Pancreas (tissue), 10 donors: Measurements from ENCODE around the gene ATP5F1D. TPM values are rescaled to one million over a fixed set of nuclear protein-coding genes. Genes with fewer than 3 reads are reported as not detected.

Source experiments
- ATAC-seq, 4 donors: fragments of 200-7000 bp; cut with Tn5 transposase; one replicate each; pipeline versions ENCODE4 v1.8.0 to v1.9.1; 2020; ENCODE audit warnings: mild to moderate bottlenecking in 4 of 4, moderate library complexity in 4 of 4
- DNase-seq, 6 donors: peaks; one replicate each; pipeline ENCODE4 v3.0.0-alpha.2; 2020
- FAIRE-seq: peaks from 2 replicates; lab custom pipeline; 2012; peaks lifted over from hg19 to GRCh38; lab: Jason Lieb, UNC
- H3K27ac ChIP-seq, 4 donors: fragments of 200-600 bp; sonication (generic); 1 replicate in 3 of 4; 2 replicates in 1 of 4; pipeline versions ENCODE4 v1.5.0 to v1.8.0; 2020
- H3K27me3 ChIP-seq, 4 donors: fragments of 200-600 bp; one replicate each; pipeline ENCODE4 v1.8.0; 2021
- H3K36me3 ChIP-seq, 3 donors: fragments of 200-600 bp; sonication (generic) in 1 of 3; one replicate each; pipeline versions ENCODE4 v1.5.0 to v1.8.0; 2020 to 2021
- H3K4me1 ChIP-seq, 3 donors: fragments of 200-600 bp; one replicate each; pipeline ENCODE4 v1.8.0; 2021
- H3K4me3 ChIP-seq, 4 donors: fragments of 200-600 bp; sonication (generic) in 2 of 4; one replicate each; pipeline versions ENCODE4 v1.5.0 to v1.8.0; 2020 to 2021
- H3K9me3 ChIP-seq, 4 donors: fragments of 200-600 bp; one replicate each; pipeline ENCODE4 v1.8.0; 2021
- WGBS, 2 donors: extraction: QIAGEN DNeasy Blood & Tissue Kit; methylation state at CpG; one replicate each; pipeline ENCODE4 v1.1.7; 2013; 5-methylcytosine and 5-hydroxymethylcytosine counted together
- intact Hi-C, 3 donors: fragments of 100-400 bp; cut with DNase I; formaldehyde crosslinking; loops; one replicate each; pipeline versions ENCODE4 v1.11.1 to v1.14.2; 2022
- polyA plus RNA-seq, 2 donors: library from polyadenylated mRNA; stranded (reverse); fragments of 200-250 nt; gene quantifications; one replicate each; pipeline ENCODE4 v1.2.3, GENCODE V29; 2013
- total RNA-seq, 6 donors: library from RNA; stranded (reverse); fragmentation: NEBNext Ultra II Directional in 4 of 6; extraction: Animal tissue kit (Norgen Biotek cat#: 25700) in 4 of 6; gene quantifications; one replicate each; pipeline versions ENCODE4 v1.2.1 to v1.2.4, GENCODE V29; 2021 to 2023
- TF ChIP-seq, protein P1 (sequence below), 4 donors: fragments of 200-600 bp; sonication (generic) in 3 of 4; IDR thresholded peaks; one replicate each; pipeline versions ENCODE4 v1.5.0 to v1.8.0; 2021; ENCODE audit warnings: antibody characterized with exemption in 4 of 4
- donor health status: healthy with polysubstance abuse.
- donor health status: DM: no; HTN: no; CAD: no; lungs with moderate emphysema.
- donor health status: DM: no; HTN: no; CAD: no.
- donor health status: control.
- donor health status: control.
- donor health status: Bipolar disorder and iron deficiency.
- donor health status: DM: yes; HTN: yes; CAD: no.
- donor health status: DM: no; HTN: no; CAD: no.
- donor health status: DM: no; HTN: no; CAD: no.
- donor health status: DM: yes; HTN: yes; CAD: no.

Gene ATP5F1D
- total and polyA plus RNA-seq, 8 donors = 97.3 to 515 (median 167) TPM

DNA sequence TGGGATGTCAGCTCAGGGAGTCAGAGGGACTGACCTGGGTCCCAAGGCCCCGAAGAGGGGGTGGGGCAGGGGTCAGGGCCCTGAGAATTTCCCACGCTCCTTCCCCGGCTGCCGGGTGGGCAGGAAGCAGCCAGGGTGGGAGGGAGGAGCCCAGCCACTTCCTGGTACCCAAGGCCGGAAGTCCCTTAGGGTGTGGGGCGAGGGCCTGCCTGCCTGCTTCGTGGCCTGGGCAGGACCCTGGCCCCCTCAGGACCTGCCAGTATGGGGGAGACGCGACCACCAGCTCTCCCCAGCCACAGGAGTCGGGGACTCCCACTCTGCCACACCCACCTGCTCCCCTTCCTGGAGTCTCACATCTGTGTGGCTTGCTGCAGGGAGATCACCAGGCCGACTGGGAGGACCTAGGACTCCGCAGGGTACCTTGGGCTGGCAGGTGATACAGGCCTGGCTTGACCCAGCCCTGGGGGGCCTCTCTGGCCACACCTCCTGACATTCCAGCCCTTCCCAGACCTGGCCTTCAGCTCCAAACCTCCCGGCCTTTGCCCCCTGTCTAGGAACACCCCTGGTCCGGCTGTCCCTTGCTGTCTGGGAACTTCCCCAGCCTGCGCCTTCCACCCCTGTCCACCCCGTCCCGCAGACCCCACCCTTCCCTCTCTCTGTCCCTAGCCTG lies 17.8 kb downstream of the ATP5F1D start:
- Histone ChIP-seq H3K9me3 (no peaks in the 10 kb centered on the region), H3K4me1 (peaks cover 13 to 74% (median 31%) of the 10 kb centered on the region in 3 donors), H3K36me3 (peaks cover 8 to 34% (median 27%) of the 10 kb centered on the region in 3 donors), H3K4me3 (peak overlapping the region in 1 of 4 donors; percentile 14), H3K27me3 (no peaks in the 10 kb centered on the region), H3K27ac (peak overlapping the region; percentile 95 to 98 (median 97))
- FAIRE-seq = no peak
- peak in 4 of 6 donors; percentile 71 to 75 (median 72) for DNase-seq
- WGBS, 2 donors = 17 to 23% methylated on average over 15 to 17 of the region's 17 CpGs
- intact Hi-C loops = no loop called here
- TF ChIP-seq, protein P1, sequence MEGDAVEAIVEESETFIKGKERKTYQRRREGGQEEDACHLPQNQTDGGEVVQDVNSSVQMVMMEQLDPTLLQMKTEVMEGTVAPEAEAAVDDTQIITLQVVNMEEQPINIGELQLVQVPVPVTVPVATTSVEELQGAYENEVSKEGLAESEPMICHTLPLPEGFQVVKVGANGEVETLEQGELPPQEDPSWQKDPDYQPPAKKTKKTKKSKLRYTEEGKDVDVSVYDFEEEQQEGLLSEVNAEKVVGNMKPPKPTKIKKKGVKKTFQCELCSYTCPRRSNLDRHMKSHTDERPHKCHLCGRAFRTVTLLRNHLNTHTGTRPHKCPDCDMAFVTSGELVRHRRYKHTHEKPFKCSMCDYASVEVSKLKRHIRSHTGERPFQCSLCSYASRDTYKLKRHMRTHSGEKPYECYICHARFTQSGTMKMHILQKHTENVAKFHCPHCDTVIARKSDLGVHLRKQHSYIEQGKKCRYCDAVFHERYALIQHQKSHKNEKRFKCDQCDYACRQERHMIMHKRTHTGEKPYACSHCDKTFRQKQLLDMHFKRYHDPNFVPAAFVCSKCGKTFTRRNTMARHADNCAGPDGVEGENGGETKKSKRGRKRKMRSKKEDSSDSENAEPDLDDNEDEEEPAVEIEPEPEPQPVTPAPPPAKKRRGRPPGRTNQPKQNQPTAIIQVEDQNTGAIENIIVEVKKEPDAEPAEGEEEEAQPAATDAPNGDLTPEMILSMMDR (IDR thresholded peaks at IDR 0.05) = no peak
- ATAC-seq = peak in 3 of 4 donors; percentile 3 to 13 (median 3)

- peak overlapping the region; percentile 95 to 98 (median 97) for H3K27ac ChIP-seq
- ATAC-seq (no peak), FAIRE-seq (no peak), DNase-seq (peak in 3 of 6 donors; percentile 60 to 76 (median 64))
- peaks cover 15 to 67% (median 24%) of the 10 kb centered on the region in 3 donors for H3K4me1 ChIP-seq
- peaks cover 7 to 26% (median 20%) of the 10 kb centered on the region in 3 donors for H3K36me3 ChIP-seq
- H3K4me3 ChIP-seq = peak overlapping the region in 2 of 4 donors; percentile 62 to 73
- intact Hi-C loops = no loop called here
- WGBS, 2 donors = 30 to 39% methylated on average over 23 to 33 of the region's 33 CpGs
- H3K9me3 ChIP-seq = no peaks in the 10 kb centered on the region
- H3K27me3 ChIP-seq = no peaks in the 10 kb centered on the region
- TF ChIP-seq, protein P1 (IDR thresholded peaks at IDR 0.05) = no peak
These were observed 18.6 kb downstream of the ATP5F1D start for GRCh38 chr19:1259876-1260748.

GRCh38 chr19:1260749-1261537 lies 19.4 kb downstream of the ATP5F1D start:
- intact Hi-C loops = no loop called here
- DNase-seq = peak; percentile 94 to 99 (median 97)
- FAIRE-seq = no peak
- WGBS, 2 donors = 1% methylated on average over 49 to 83 of the region's 83 CpGs
- peaks cover 0 to 18% (median 11%) of the 10 kb centered on the region in 3 donors for H3K36me3 ChIP-seq
- peak overlapping the region; percentile 95 to 98 (median 97) for H3K27ac ChIP-seq
- H3K4me3 ChIP-seq = peak overlapping the region; percentile 41 to 73 (median 52)
- H3K4me1 ChIP-seq = peaks cover 23 to 64% (median 27%) of the 10 kb centered on the region in 3 donors
- TF ChIP-seq, protein P1 (IDR thresholded peaks at IDR 0.05) = no peak
- H3K9me3 ChIP-seq = no peaks in the 10 kb centered on the region
- ATAC-seq = peak; percentile 66 to 79 (median 74)
- H3K27me3 ChIP-seq = no peaks in the 10 kb centered on the region

DNA sequence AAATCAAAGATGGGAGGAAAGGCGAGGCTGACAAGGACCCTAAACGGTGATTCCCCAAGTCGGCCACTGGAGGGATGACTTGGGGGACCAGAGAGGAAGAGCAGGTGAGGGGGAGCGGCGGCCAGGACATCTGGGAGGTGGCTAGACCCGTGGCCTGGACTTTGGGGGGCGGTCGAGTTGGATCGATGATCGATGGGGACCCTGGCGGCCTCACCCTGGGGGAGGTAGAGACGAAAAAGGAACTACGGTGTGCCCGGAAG lies 19.9 kb downstream of the ATP5F1D start:
- WGBS, 2 donors = 6 to 7% methylated on average over 14 of the region's 14 CpGs
- Histone ChIP-seq H3K27ac (peak overlapping the region; percentile 95 to 98 (median 97)), H3K27me3 (no peaks in the 10 kb centered on the region), H3K9me3 (no peaks in the 10 kb centered on the region), H3K4me3 (peak overlapping the region in 3 of 4 donors; percentile 43 to 73 (median 62)), H3K36me3 (peaks cover 0 to 13% (median 8%) of the 10 kb centered on the region in 3 donors), H3K4me1 (peaks cover 28 to 67% (median 31%) of the 10 kb centered on the region in 3 donors)
- TF ChIP-seq, protein P1 (IDR thresholded peaks at IDR 0.05) = no peak
- FAIRE-seq = no peak
- ATAC-seq = no peak
- DNase-seq = no peak
- intact Hi-C loops = no loop called here
